HCEC 1CT (cell line): ENCODE data around the gene TFDP3.

ENCODE experiments used
- DNase-seq: peaks from one replicate; pipeline ENCODE4 v3.0.0-alpha.2; 2017

TFDP3 gene

GRCh38 chrX:133218329-133218728, at the start of gene TFDP3:
TFDP3 (minus strand) TSS chrX:133218354; CDS start chrX:133218259, 95 bp downstream.
- no peak for DNase-seq

GRCh38 chrX:133267621-133268020, 49.5 kb upstream of the TFDP3 start:
- DNase-seq = no peak

GRCh38 chrX:133265331-133265730, 47.2 kb upstream of the TFDP3 start:
- no peak for DNase-seq

- no peak for DNase-seq
Measured at GRCh38 chrX:133258481-133258880, 40.3 kb upstream of the TFDP3 start.

GRCh38 chrX:133254666-133255065, 36.5 kb upstream of the TFDP3 start:
- no peak for DNase-seq

GRCh38 chrX:133251204-133251603, 33.0 kb upstream of the TFDP3 start:
- DNase-seq = no peak

- no peak for DNase-seq
Measured at GRCh38 chrX:133250184-133251100, 32.3 kb upstream of the TFDP3 start.

- DNase-seq = no peak
Measured at GRCh38 chrX:133249266-133250058, 31.3 kb upstream of the TFDP3 start.

- no peak for DNase-seq
Measured at GRCh38 chrX:133248177-133248576, 30.0 kb upstream of the TFDP3 start.

- no peak for DNase-seq
Measured at GRCh38 chrX:133246921-133247320, 28.8 kb upstream of the TFDP3 start.

- DNase-seq = no peak
Measured at GRCh38 chrX:133235830-133236229, 17.7 kb upstream of the TFDP3 start.

GRCh38 chrX:133232331-133232730, 14.2 kb upstream of the TFDP3 start:
- DNase-seq = no peak

GRCh38 chrX:133229361-133229760, 11.2 kb upstream of the TFDP3 start:
- no peak for DNase-seq

- no peak for DNase-seq
Measured at GRCh38 chrX:133215747-133216146, 2.4 kb downstream of the TFDP3 start.

- no peak for DNase-seq
Measured at GRCh38 chrX:133215017-133215416, 3.1 kb downstream of the TFDP3 start.

GRCh38 chrX:133214301-133214700, 3.9 kb downstream of the TFDP3 start:
- no peak for DNase-seq

GRCh38 chrX:133213117-133213516, 5.0 kb downstream of the TFDP3 start:
- DNase-seq = no peak

- DNase-seq = no peak
Measured at GRCh38 chrX:133207751-133208150, 10.4 kb downstream of the TFDP3 start.

- no peak for DNase-seq
Measured at GRCh38 chrX:133191739-133192039, 26.5 kb downstream of the TFDP3 start.

GRCh38 chrX:133190877-133191738, 27.0 kb downstream of the TFDP3 start:
- DNase-seq = no peak

GRCh38 chrX:133189195-133189594, 29.0 kb downstream of the TFDP3 start:
- no peak for DNase-seq

GRCh38 chrX:133188631-133189030, 29.5 kb downstream of the TFDP3 start:
- DNase-seq = no peak

GRCh38 chrX:133185938-133186337, 32.2 kb downstream of the TFDP3 start:
- no peak for DNase-seq
